GM19468 (cell line): ENCODE results near the gene RABL2B.

Experiments
- ATAC-seq: cut with Tn5 transposase; IDR thresholded peaks from one replicate; pipeline ENCODE4 v1.9.1; 2021; ENCODE audit warnings: mild to moderate bottlenecking, moderate library complexity, moderate number of reproducible peaks; ENCODE audit not compliant: unreplicated experiment; ENCODE audit errors: extremely low read depth

RABL2B gene

DNA sequence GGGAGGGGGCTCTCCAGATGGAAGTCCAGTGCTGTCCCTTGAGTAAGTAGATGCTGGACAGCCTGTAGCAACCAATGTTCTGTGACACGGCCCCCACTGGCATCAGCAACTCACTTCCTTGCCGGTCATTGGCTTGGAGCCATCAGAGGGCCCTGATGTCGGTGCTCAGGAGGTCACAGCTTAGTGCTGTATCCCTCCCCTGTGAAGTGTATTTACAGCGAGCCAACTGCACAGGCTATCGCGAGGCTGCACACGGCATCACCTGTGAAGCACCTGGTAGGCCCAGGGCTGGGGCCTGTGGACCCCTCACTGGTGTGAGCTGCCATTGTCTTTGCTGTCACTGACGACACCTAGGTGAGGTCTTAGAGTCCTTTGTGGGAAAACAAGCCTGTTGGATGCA, 58.8 kb downstream of the RABL2B start:
- no peak for ATAC-seq

DNA sequence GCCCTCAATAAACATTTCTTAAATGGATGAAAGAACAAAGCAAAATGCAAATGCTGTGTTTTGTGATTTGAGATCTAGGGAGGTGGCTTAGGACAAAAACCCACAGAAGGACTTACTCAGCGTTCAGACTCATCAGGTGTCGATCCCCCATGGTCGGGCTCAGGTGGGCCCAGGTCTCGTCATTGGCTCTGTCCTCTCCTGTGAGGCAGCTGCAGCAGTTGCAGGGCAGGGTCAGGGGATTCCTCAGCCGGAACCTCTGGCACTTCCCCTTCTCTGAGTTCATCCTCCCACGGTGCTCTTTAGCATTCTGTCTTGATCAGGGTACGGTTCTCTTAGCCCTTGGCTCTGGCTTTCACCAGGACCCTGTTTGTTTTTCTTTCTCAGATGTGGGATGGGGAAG, 59.4 kb downstream of the RABL2B start:
- ATAC-seq: no peak

DNA sequence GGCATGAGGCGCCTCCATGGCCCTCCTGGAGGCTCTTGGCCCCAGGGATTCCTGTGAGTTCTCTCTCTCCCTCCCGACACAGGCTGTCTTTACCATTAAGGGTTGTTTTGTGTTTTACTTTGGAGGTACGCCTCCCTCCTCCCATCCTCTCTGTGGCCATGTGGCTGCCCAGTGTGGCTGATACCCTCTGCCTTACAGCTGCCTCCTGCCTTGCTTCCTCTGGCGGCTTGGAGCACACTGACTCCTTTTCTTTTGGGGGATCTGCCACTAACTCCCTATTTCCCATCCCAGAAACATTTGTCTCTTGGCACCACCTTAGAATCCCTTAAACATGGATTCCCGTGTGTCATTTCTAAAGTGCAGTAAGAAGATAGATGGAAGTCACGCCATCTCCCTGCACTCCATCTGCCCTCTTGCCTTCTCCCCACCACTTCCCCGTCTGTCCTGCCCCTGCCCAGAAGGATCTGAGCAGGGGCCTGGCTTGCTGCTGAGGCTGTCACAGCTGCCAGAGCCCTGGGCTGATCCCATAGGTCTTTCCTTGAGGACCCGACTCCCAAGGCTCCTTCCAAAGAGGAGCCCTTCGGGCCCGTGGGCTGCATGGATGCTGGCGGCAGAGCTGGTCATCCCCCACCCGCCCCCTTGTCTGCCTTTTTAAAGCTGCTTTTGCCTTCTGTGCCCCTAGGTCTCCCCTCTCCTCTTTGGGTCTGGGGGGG, 60.6 kb downstream of the RABL2B start:
- ATAC-seq: no peak

DNA sequence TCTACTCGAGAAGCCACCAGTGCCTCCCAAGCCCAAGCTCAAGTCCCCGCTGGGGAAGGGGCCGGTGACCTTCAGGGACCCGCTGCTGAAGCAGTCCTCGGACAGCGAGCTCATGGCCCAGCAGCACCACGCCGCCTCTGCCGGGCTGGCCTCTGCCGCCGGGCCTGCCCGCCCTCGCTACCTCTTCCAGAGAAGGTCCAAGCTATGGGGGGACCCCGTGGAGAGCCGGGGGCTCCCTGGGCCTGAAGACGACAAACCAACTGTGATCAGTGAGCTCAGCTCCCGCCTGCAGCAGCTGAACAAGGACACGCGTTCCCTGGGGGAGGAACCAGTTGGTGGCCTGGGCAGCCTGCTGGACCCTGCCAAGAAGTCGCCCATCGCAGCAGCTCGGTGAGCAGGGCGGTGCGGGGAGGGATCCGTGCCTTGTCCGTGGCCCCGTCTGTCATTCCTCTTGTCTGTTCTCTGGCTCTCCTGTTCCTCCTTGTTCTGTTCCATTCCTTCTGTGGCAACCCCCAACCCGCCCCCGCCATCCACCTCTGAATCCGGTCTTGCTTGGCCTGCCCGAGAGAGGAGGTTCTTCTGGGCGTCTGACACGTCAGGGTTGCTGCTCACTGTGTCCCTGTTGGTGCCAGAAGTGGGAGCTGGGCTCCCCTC, 61.3 kb downstream of the RABL2B start:
- ATAC-seq: no peak

DNA sequence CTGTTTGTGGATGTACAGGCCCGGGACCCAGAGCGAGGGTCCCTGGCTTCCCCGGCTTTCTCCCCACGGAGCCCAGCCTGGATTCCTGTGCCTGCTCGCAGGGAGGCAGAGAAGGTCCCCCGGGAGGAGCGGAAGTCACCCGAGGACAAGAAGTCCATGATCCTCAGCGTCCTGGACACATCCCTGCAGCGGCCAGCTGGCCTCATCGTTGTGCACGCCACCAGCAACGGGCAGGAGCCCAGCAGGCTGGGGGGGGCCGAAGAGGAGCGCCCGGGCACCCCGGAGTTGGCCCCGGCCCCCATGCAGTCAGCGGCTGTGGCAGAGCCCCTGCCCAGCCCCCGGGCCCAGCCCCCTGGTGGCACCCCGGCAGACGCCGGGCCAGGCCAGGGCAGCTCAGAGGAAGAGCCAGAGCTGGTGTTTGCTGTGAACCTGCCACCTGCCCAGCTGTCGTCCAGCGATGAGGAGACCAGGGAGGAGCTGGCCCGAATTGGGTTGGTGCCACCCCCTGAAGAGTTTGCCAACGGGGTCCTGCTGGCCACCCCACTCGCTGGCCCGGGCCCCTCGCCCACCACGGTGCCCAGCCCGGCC, 62.1 kb downstream of the RABL2B start:
- no peak for ATAC-seq

DNA sequence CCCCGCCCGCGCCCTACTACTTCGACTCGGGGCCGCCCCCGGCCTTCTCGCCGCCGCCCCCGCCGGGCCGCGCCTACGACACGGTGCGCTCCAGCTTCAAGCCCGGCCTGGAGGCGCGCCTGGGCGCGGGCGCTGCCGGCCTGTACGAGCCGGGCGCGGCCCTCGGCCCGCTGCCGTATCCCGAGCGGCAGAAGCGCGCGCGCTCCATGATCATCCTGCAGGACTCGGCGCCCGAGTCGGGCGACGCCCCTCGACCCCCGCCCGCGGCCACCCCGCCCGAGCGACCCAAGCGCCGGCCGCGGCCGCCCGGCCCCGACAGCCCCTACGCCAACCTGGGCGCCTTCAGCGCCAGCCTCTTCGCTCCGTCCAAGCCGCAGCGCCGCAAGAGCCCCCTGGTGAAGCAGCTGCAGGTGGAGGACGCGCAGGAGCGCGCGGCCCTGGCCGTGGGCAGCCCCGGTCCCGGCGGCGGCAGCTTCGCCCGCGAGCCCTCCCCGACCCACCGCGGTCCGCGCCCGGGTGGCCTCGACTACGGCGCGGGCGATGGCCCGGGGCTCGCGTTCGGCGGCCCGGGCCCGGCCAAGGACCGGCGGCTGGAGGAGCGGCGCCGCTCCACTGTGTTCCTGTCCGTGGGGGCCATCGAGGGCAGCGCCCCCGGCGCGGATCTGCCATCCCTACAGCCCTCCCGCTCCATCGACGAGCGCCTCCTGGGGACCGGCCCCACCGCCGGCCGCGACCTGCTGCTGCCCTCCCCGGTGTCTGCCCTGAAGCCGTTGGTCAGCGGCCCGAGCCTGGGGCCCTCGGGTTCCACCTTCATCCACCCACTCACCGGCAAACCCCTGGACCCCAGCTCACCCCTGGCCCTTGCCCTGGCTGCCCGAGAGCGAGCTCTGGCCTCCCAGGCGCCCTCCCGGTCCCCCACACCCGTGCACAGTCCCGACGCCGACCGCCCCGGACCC, 62.9 kb downstream of the RABL2B start:
- ATAC-seq: no peak

DNA sequence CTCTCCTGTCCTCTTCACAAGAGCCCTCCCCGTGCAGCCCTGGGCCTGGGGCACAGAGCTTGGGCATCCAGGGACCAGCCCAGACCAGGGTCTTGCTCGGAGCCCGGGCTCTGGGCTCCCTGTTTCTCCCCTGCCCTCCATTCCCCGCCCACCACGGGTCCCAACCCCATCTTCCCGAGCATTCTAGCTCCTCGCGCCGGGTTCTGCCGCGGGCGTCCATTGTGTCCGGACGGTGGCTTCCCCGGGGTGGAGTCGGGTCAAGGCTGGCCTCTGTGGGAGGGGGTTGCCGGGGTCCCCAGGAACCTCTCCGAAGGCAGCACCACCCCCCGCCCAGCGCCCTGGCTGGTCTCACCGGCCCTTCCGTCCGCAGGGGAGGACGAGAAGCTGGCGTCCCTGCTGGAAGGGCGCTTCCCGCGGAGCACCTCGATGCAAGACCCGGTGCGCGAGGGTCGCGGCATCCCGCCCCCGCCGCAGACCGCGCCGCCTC, 63.6 kb downstream of the RABL2B start:
- no peak for ATAC-seq

DNA sequence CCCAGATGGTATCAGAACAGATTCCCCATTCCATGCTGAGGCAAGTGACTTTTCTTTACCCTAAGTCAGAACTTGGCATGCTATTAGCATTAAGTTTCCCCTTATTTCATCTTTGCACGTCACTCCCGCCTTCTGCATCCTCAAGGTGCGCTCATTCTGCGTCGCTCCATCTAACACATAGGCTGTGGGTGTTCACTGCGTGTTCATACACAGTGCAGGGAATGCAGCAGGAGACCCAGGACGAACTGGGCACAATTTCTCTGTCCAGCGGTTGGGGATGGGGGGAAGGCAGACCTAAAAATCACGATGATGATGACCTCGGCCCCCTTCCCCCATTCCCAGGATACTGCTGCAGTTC, 65.1 kb downstream of the RABL2B start:
- no peak for ATAC-seq

DNA sequence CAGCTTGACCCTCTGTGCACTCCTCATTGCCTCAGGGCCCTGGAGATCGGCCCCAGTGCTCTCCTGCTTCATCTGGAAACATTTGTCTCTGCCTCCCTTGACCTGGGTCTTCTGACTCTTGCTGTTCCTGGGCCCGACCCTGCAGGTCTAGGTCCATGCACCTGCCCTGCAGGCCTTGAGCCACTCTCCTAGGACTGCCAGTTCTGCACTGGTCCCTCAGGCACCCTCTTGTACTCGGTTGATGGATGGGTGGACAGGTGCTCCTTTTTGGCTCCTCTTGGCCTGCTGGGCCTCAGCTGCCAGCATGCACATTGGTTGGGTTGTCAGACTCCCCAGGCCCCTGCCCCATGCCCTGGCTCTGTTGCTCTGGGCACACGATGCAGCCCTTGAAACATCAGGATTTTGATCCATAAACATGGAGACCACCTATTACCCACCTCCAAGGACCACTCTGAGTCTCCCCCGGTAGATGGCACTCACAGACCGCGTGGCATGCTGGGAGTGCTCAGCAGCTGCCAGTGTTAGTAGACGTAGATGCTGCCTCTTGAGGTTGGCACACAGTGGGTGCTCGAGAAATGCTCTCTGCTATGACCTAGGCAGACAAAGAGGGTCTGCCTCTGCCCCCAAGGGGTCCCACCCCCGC, 65.6 kb downstream of the RABL2B start:
- ATAC-seq: no peak
